Activated CD8-positive, alpha-beta memory T cell treated with anti-CD3 and anti-CD28 coated beads for 48 hours (primary cell): ENCODE measurements around the gene MNS1.
"Not testable (repeated sequence)": the region's sequence is repeated elsewhere in the genome, so short reads cannot be mapped to it uniquely, and the experiment has no call there.

ENCODE experiments used
- DNase-seq, 3 experiments: peaks; one replicate each; pipeline ENCODE4 v3.0.0-alpha.2; 2020; ENCODE audit warnings: low read depth in 2 of 3, low spot score in 2 of 3

Gene MNS1

GRCh38 chr15:56464893-56465520 is at the start of gene MNS1:
TSS of gene MNS1 (minus strand) at chr15:56465137. CDS start at chr15:56464972, 165 bp downstream.
- peak; percentile 33 to 59 (median 39) for DNase-seq

- no peak for DNase-seq
These were observed 31.7 kb upstream of the MNS1 start for GRCh38 chr15:56496635-56497034.

GRCh38 chr15:56495533-56495932 is 30.6 kb upstream of the MNS1 start:
- no peak for DNase-seq

GRCh38 chr15:56495053-56495452 is 30.1 kb upstream of the MNS1 start:
- no peak for DNase-seq

- no peak for DNase-seq
These were observed 28.0 kb upstream of the MNS1 start for GRCh38 chr15:56492791-56493555.

- DNase-seq, result no peak
These were observed 27.3 kb upstream of the MNS1 start for GRCh38 chr15:56492236-56492635.

GRCh38 chr15:56491110-56491722 is 26.3 kb upstream of the MNS1 start:
- DNase-seq, result no peak

GRCh38 chr15:56490461-56490860 is 25.5 kb upstream of the MNS1 start:
- no peak for DNase-seq

GRCh38 chr15:56486206-56486605 is 21.3 kb upstream of the MNS1 start:
- not testable (repeated sequence) for DNase-seq

GRCh38 chr15:56485426-56485825 is 20.5 kb upstream of the MNS1 start:
- not testable (repeated sequence) for DNase-seq

- DNase-seq, result no peak
These were observed 19.4 kb upstream of the MNS1 start for GRCh38 chr15:56484287-56484686.

- no peak for DNase-seq
These were observed 10.4 kb upstream of the MNS1 start for GRCh38 chr15:56475351-56475750.

GRCh38 chr15:56473017-56473416 is 8.1 kb upstream of the MNS1 start:
- no peak for DNase-seq

- no peak for DNase-seq
These were observed 7.3 kb upstream of the MNS1 start for GRCh38 chr15:56472278-56472677.

GRCh38 chr15:56471440-56472069 is 6.6 kb upstream of the MNS1 start:
- DNase-seq, result no peak

GRCh38 chr15:56469483-56469882 is 4.5 kb upstream of the MNS1 start:
- DNase-seq, result no peak

GRCh38 chr15:56468401-56468800 is 3.5 kb upstream of the MNS1 start:
- no peak for DNase-seq

GRCh38 chr15:56467616-56468015 is 2.7 kb upstream of the MNS1 start:
- no peak for DNase-seq

GRCh38 chr15:56460947-56461346 is 4.0 kb downstream of the MNS1 start:
- DNase-seq, result no peak

GRCh38 chr15:56460071-56460470 is 4.9 kb downstream of the MNS1 start:
- DNase-seq, result no peak

GRCh38 chr15:56459096-56459495 is 5.8 kb downstream of the MNS1 start:
- no peak for DNase-seq

GRCh38 chr15:56456229-56456628 is 8.7 kb downstream of the MNS1 start:
- DNase-seq, result no peak
